K562 (cell line): Measurements from ENCODE around the gene TMEM107. TPM values are rescaled to one million over a fixed set of nuclear protein-coding genes. Genes with fewer than 3 reads are reported as not detected.
A peak's percentile ranks its signal among the peaks of the same experiment; 100 is the strongest.

Experiments
- CXXC5 ChIP-seq: fragments of 250-450 bp; sonication (Bioruptor Pico); IDR thresholded peaks from 2 replicates; pipeline ENCODE4 v1.8.0; 2022; ENCODE audit warnings: inconsistent platforms, mild to moderate bottlenecking, moderate library complexity
- HNRNPK ChIP-seq: fragments of 200-400 bp; formaldehyde crosslinking; IDR thresholded peaks from one replicate; pipeline ENCODE4 v1.6.1; 2018; ENCODE audit warnings: mild to moderate bottlenecking, low read depth, low read length; ENCODE audit not compliant: poor library complexity, severe bottlenecking
- NFRKB ChIP-seq: fragments of 450-650 bp; IDR thresholded peaks from 2 replicates; pipeline ENCODE4 v1.6.1; 2016; ENCODE audit warnings: low read depth
- NR1H2 ChIP-seq: sonication (generic); formaldehyde crosslinking; IDR thresholded peaks from 2 replicates; pipeline ENCODE4 v1.4.0; 2020; ENCODE audit warnings: mild to moderate bottlenecking, missing genetic modification reagents
- PPARD ChIP-seq: fragments of 250-450 bp; sonication (Bioruptor Pico); IDR thresholded peaks from 2 replicates; pipeline ENCODE4 v1.8.0; 2022; ENCODE audit warnings: inconsistent platforms, mild to moderate bottlenecking, moderate library complexity
- ZNF212 ChIP-seq: fragments of 450-650 bp; formaldehyde crosslinking; IDR thresholded peaks from 2 replicates; pipeline ENCODE4 v1.4.0; 2020; ENCODE audit warnings: mild to moderate bottlenecking
- ZNF274 ChIP-seq: IDR thresholded peaks from 2 replicates; pipeline ENCODE4 v1.6.1; 2011; ENCODE audit warnings: low read depth, mild to moderate bottlenecking, low read length, moderate library complexity, borderline replicate concordance
- ZNF41 ChIP-seq: fragments of 250-450 bp; sonication (Bioruptor Pico); conservative IDR thresholded peaks from 2 replicates; pipeline ENCODE4 v1.4.0; 2020; ENCODE audit warnings: mild to moderate bottlenecking
- polyA plus RNA-seq, 8 experiments: library from polyadenylated mRNA; depleted of rRNA in 4 of 8; stranded (reverse) in 5 of 8; unstranded in 3 of 8; fragments of >200 nt; fragmentation: Nextera tagmentation in 2 of 8; fragmentation: Illumina TruSeq in 1 of 8; extraction: Ambion mirVana in 2 of 8; extraction: Trizol in 1 of 8; gene quantifications; 2 replicates each; pipeline versions ENCODE4 v1.2.1 to v1.2.3, GENCODE V29; 2011 to 2014; ENCODE audit warnings: inconsistent platforms in 1 of 8, missing spikeins in 1 of 8
- total RNA-seq, 7 experiments: library from RNA; depleted of rRNA in 6 of 7; stranded (reverse); fragments of >200 nt in 6 of 7; fragmentation: Illumina TruSeq in 2 of 7; extraction: Trizol in 2 of 7; gene quantifications; 2 replicates each; pipeline versions ENCODE4 v1.2.1 to v1.2.3, GENCODE V29; 2011 to 2021; ENCODE audit warnings: low replicate concordance in 1 of 7
- TF ChIP-seq, protein P1 (sequence below): sonication (generic); formaldehyde crosslinking; IDR thresholded peaks from 2 replicates; pipeline ENCODE4 v1.8.1; 2023; ENCODE audit warnings: mild to moderate bottlenecking, missing genetic modification reagents, moderate library complexity
- TF ChIP-seq, protein P2 (sequence below): IDR thresholded peaks from 3 replicates; pipeline ENCODE4 v1.6.1; 2011; ENCODE audit warnings: borderline replicate concordance, mild to moderate bottlenecking, moderate library complexity; ENCODE audit not compliant: insufficient read length; ENCODE audit errors: extremely low read depth
- TF ChIP-seq, protein P3 (sequence below): fragments of 450-650 bp; IDR thresholded peaks from 2 replicates; pipeline ENCODE4 v1.6.1; 2016; ENCODE audit warnings: mild to moderate bottlenecking, moderate library complexity

The TMEM107 gene
- total and polyA plus RNA-seq, 9 of the 15 experiments (the other 6 are each of a cell fraction or from before 2014, with no cell fraction given) = 7.1 to 26.2 (median 16.9) TPM

DNA sequence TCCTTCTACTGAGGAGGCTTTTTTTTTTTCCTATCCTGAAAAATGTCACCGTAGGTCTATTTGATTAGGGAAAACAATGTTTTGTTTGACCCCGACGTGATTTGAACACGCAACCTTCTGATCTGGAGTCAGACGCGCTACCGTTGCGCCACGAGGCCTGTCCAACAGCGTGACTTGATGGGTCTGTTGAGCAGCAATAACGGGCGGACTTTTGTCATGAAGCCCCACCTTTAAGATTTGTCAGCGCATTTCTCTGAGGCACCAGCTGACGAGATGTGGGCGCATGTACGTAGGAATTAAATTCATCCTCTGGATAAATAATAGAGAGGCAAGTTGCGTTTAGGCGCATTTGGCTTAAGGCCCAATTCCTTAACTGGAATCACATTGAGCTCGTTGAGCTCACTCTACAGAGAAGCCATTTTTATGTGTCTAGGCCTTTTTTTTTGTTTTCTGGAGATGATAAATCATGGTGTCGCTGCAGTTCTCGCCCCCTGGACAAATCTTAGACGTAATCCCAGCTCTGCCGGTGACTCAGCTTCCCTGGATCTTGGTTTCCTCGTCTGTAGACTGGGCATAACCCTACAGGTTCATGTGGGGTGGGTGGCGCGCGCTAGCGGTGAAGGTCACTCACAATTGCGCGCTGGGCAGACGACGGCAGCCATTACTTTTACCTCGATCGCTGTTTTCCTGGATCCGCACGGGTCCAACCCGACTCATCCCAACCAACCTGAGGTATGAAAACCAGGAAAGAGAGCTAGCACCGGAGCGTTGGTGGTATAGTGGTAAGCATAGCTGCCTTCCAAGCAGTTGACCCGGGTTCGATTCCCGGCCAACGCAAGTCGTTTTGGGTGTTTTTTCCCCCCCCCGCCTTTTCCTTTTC, 44.8 kb upstream of the TMEM107 start (continued):
- no peak for TF ChIP-seq NR1H2 (CRISPR knock-in tag)
- TF ChIP-seq, protein P1, sequence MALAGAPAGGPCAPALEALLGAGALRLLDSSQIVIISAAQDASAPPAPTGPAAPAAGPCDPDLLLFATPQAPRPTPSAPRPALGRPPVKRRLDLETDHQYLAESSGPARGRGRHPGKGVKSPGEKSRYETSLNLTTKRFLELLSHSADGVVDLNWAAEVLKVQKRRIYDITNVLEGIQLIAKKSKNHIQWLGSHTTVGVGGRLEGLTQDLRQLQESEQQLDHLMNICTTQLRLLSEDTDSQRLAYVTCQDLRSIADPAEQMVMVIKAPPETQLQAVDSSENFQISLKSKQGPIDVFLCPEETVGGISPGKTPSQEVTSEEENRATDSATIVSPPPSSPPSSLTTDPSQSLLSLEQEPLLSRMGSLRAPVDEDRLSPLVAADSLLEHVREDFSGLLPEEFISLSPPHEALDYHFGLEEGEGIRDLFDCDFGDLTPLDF (CRISPR knock-in tag) = no peak; the same call in 1 of the 2 replicates
- TF ChIP-seq, protein P2, sequence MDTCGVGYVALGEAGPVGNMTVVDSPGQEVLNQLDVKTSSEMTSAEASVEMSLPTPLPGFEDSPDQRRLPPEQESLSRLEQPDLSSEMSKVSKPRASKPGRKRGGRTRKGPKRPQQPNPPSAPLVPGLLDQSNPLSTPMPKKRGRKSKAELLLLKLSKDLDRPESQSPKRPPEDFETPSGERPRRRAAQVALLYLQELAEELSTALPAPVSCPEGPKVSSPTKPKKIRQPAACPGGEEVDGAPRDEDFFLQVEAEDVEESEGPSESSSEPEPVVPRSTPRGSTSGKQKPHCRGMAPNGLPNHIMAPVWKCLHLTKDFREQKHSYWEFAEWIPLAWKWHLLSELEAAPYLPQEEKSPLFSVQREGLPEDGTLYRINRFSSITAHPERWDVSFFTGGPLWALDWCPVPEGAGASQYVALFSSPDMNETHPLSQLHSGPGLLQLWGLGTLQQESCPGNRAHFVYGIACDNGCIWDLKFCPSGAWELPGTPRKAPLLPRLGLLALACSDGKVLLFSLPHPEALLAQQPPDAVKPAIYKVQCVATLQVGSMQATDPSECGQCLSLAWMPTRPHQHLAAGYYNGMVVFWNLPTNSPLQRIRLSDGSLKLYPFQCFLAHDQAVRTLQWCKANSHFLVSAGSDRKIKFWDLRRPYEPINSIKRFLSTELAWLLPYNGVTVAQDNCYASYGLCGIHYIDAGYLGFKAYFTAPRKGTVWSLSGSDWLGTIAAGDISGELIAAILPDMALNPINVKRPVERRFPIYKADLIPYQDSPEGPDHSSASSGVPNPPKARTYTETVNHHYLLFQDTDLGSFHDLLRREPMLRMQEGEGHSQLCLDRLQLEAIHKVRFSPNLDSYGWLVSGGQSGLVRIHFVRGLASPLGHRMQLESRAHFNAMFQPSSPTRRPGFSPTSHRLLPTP = peak; percentile 93
- peak; percentile 82 for TF ChIP-seq CXXC5 (CRISPR knock-in tag)
- peak; percentile 80 for TF ChIP-seq NFRKB
- no peak for TF ChIP-seq HNRNPK
- no peak for TF ChIP-seq ZNF274
- no peak for TF ChIP-seq ZNF212 (CRISPR knock-in tag)
- no peak for TF ChIP-seq PPARD (CRISPR knock-in tag)
- no peak for TF ChIP-seq ZNF41 (CRISPR knock-in tag)
- TF ChIP-seq, protein P3, sequence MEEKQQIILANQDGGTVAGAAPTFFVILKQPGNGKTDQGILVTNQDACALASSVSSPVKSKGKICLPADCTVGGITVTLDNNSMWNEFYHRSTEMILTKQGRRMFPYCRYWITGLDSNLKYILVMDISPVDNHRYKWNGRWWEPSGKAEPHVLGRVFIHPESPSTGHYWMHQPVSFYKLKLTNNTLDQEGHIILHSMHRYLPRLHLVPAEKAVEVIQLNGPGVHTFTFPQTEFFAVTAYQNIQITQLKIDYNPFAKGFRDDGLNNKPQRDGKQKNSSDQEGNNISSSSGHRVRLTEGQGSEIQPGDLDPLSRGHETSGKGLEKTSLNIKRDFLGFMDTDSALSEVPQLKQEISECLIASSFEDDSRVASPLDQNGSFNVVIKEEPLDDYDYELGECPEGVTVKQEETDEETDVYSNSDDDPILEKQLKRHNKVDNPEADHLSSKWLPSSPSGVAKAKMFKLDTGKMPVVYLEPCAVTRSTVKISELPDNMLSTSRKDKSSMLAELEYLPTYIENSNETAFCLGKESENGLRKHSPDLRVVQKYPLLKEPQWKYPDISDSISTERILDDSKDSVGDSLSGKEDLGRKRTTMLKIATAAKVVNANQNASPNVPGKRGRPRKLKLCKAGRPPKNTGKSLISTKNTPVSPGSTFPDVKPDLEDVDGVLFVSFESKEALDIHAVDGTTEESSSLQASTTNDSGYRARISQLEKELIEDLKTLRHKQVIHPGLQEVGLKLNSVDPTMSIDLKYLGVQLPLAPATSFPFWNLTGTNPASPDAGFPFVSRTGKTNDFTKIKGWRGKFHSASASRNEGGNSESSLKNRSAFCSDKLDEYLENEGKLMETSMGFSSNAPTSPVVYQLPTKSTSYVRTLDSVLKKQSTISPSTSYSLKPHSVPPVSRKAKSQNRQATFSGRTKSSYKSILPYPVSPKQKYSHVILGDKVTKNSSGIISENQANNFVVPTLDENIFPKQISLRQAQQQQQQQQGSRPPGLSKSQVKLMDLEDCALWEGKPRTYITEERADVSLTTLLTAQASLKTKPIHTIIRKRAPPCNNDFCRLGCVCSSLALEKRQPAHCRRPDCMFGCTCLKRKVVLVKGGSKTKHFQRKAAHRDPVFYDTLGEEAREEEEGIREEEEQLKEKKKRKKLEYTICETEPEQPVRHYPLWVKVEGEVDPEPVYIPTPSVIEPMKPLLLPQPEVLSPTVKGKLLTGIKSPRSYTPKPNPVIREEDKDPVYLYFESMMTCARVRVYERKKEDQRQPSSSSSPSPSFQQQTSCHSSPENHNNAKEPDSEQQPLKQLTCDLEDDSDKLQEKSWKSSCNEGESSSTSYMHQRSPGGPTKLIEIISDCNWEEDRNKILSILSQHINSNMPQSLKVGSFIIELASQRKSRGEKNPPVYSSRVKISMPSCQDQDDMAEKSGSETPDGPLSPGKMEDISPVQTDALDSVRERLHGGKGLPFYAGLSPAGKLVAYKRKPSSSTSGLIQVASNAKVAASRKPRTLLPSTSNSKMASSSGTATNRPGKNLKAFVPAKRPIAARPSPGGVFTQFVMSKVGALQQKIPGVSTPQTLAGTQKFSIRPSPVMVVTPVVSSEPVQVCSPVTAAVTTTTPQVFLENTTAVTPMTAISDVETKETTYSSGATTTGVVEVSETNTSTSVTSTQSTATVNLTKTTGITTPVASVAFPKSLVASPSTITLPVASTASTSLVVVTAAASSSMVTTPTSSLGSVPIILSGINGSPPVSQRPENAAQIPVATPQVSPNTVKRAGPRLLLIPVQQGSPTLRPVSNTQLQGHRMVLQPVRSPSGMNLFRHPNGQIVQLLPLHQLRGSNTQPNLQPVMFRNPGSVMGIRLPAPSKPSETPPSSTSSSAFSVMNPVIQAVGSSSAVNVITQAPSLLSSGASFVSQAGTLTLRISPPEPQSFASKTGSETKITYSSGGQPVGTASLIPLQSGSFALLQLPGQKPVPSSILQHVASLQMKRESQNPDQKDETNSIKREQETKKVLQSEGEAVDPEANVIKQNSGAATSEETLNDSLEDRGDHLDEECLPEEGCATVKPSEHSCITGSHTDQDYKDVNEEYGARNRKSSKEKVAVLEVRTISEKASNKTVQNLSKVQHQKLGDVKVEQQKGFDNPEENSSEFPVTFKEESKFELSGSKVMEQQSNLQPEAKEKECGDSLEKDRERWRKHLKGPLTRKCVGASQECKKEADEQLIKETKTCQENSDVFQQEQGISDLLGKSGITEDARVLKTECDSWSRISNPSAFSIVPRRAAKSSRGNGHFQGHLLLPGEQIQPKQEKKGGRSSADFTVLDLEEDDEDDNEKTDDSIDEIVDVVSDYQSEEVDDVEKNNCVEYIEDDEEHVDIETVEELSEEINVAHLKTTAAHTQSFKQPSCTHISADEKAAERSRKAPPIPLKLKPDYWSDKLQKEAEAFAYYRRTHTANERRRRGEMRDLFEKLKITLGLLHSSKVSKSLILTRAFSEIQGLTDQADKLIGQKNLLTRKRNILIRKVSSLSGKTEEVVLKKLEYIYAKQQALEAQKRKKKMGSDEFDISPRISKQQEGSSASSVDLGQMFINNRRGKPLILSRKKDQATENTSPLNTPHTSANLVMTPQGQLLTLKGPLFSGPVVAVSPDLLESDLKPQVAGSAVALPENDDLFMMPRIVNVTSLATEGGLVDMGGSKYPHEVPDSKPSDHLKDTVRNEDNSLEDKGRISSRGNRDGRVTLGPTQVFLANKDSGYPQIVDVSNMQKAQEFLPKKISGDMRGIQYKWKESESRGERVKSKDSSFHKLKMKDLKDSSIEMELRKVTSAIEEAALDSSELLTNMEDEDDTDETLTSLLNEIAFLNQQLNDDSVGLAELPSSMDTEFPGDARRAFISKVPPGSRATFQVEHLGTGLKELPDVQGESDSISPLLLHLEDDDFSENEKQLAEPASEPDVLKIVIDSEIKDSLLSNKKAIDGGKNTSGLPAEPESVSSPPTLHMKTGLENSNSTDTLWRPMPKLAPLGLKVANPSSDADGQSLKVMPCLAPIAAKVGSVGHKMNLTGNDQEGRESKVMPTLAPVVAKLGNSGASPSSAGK = no peak
